Neuronal stem cell (in vitro differentiated cells): ENCODE results near the gene TRIM67.

Experiments
- DNase-seq: peaks from one replicate; pipeline ENCODE4 v3.0.0-alpha.2; 2013; ENCODE audit warnings: low spot score
- H2AFZ ChIP-seq: one replicate; pipeline ENCODE4 v1.6.1; 2013; ENCODE audit warnings: mild to moderate bottlenecking, low read length, inconsistent platforms
- H2AK5ac ChIP-seq: 2 replicates; pipeline ENCODE4 v1.6.1; 2013; ENCODE audit warnings: low read depth, mild to moderate bottlenecking, inconsistent platforms, low read length, moderate library complexity, mixed read lengths
- H2BK120ac ChIP-seq: 2 replicates; pipeline ENCODE4 v1.6.1; 2013; ENCODE audit warnings: low read depth, mild to moderate bottlenecking, inconsistent platforms, low read length, moderate library complexity, mixed read lengths
- H2BK12ac ChIP-seq: one replicate; pipeline ENCODE4 v1.6.1; 2013; ENCODE audit warnings: low read length, inconsistent platforms
- H2BK15ac ChIP-seq: 2 replicates; pipeline ENCODE4 v1.6.1; 2013; ENCODE audit warnings: mild to moderate bottlenecking, low read length, inconsistent platforms, mixed read lengths
- H2BK5ac ChIP-seq: one replicate; pipeline ENCODE4 v1.6.1; 2013; ENCODE audit warnings: inconsistent platforms, mild to moderate bottlenecking, low read length, moderate library complexity
- H3K14ac ChIP-seq: one replicate; pipeline ENCODE4 v1.6.1; 2013; ENCODE audit warnings: low read length, inconsistent platforms
- H3K18ac ChIP-seq: 2 replicates; pipeline ENCODE4 v1.6.1; 2013; ENCODE audit warnings: low read length, inconsistent platforms
- H3K23ac ChIP-seq: 2 replicates; pipeline ENCODE4 v1.6.1; 2013; ENCODE audit warnings: low read depth, mild to moderate bottlenecking, mixed read lengths, low read length, inconsistent platforms; ENCODE audit not compliant: poor library complexity
- H3K27ac ChIP-seq: replicated peaks from 3 replicates; pipeline ENCODE4 v1.5.1; 2013; ENCODE audit warnings: low read length, inconsistent platforms
- H3K27me3 ChIP-seq, 3 experiments: 2 replicates each; pipeline ENCODE4 v1.6.1; 2013; ENCODE audit warnings: low read length in 3 of 3, mild to moderate bottlenecking in 2 of 3, inconsistent platforms in 1 of 3, low read depth in 1 of 3, mixed read lengths in 1 of 3, moderate library complexity in 1 of 3; ENCODE audit not compliant: control insufficient read depth in 3 of 3, insufficient read depth in 3 of 3
- H3K36me3 ChIP-seq, 2 donors: replicated peaks in 1 of 2; 2 replicates each; pipeline ENCODE4 v1.6.1; 2013; ENCODE audit warnings: low read length in 2 of 2; ENCODE audit not compliant: control insufficient read depth in 2 of 2, insufficient read depth in 2 of 2
- H3K4ac ChIP-seq: 2 replicates; pipeline ENCODE4 v1.6.1; 2013; ENCODE audit warnings: inconsistent platforms, mild to moderate bottlenecking, low read length, moderate library complexity
- H3K4me1 ChIP-seq, 2 donors: 1 replicate in 1 of 2; 2 replicates in 1 of 2; pipeline ENCODE4 v1.6.1; 2013; ENCODE audit warnings: low read length in 2 of 2, low read depth in 1 of 2; ENCODE audit not compliant: control insufficient read depth in 2 of 2, insufficient read depth in 1 of 2
- H3K4me2 ChIP-seq: one replicate; pipeline ENCODE4 v1.6.1; 2013; ENCODE audit warnings: mild to moderate bottlenecking, low read length, inconsistent platforms; ENCODE audit not compliant: insufficient read depth, poor library complexity, severe bottlenecking
- H3K4me3 ChIP-seq, 2 donors: 2 replicates each; pipeline ENCODE4 v1.5.1; 2013; ENCODE audit warnings: low read length in 2 of 2, mild to moderate bottlenecking in 2 of 2, inconsistent platforms in 1 of 2, moderate library complexity in 1 of 2
- H3K79me1 ChIP-seq: one replicate; pipeline ENCODE4 v1.6.1; 2013; ENCODE audit warnings: low read depth, mild to moderate bottlenecking, inconsistent platforms, low read length, moderate library complexity
- H3K9ac ChIP-seq: one replicate; pipeline ENCODE4 v1.6.1; 2013; ENCODE audit warnings: mild to moderate bottlenecking, low read depth, low read length, inconsistent platforms; ENCODE audit not compliant: poor library complexity
- H3K9me3 ChIP-seq, 2 donors: replicated peaks in 1 of 2; 2 replicates each; pipeline versions ENCODE3 to v1.6.1; 2013; ENCODE audit warnings: low read length in 2 of 2, mild to moderate bottlenecking in 2 of 2, inconsistent platforms in 1 of 2, low read depth in 1 of 2, mixed read lengths in 1 of 2, moderate library complexity in 1 of 2; ENCODE audit not compliant: control insufficient read depth in 2 of 2, insufficient read depth in 1 of 2
- H4K8ac ChIP-seq: one replicate; pipeline ENCODE4 v1.6.1; 2013; ENCODE audit warnings: low read depth, mild to moderate bottlenecking, inconsistent platforms, low read length, moderate library complexity
- H4K91ac ChIP-seq: one replicate; pipeline ENCODE4 v1.6.1; 2013; ENCODE audit warnings: low read length, low read depth, mild to moderate bottlenecking, inconsistent platforms; ENCODE audit not compliant: poor library complexity
- WGBS, 2 donors: extraction: QIAGEN DNeasy Blood & Tissue Kit; methylation state at CpG; one replicate each; pipeline ENCODE4 v1.1.7; 2013; ENCODE audit warnings: missing lambda C conversion rate in 2 of 2, mixed read lengths in 1 of 2; ENCODE audit not compliant: insufficient read length in 2 of 2, insufficient replicate concordance in 1 of 2; ENCODE audit errors: extremely low coverage in 2 of 2; 5-methylcytosine and 5-hydroxymethylcytosine counted together

TRIM67 gene

GRCh38 chr1:231232870-231233734, 71.2 kb downstream of the TRIM67 start:
- Histone ChIP-seq H3K4me2 (no peak overlapping the region), H2BK5ac (no peak overlapping the region), H2BK12ac (no peak overlapping the region), H3K27ac (no peak overlapping the region), H3K4ac (no peak overlapping the region), H2BK15ac (no peak overlapping the region), H3K9me3 (no peaks in the 10 kb centered on the region), H3K14ac (no peak overlapping the region), H3K4me3 (no peak overlapping the region), H3K4me1 (no peaks in the 10 kb centered on the region), H3K27me3 (no peaks in the 10 kb centered on the region), H4K91ac (no peak overlapping the region), H4K8ac (no peak overlapping the region), H2AK5ac (no peak overlapping the region), H3K79me1 (no peaks in the 10 kb centered on the region), H3K23ac (no peak overlapping the region), H3K9ac (no peak overlapping the region), H3K36me3 (peaks cover 5 to 49% of the 10 kb centered on the region in 2 donors), H3K18ac (no peak overlapping the region), H2BK120ac (no peak overlapping the region), H2AFZ (no peak overlapping the region)
- WGBS, 2 donors = no CpG with 5 or more reads among the region's 14 CpGs
- no peak for DNase-seq

GRCh38 chr1:231233735-231234417, 72.0 kb downstream of the TRIM67 start:
- H2BK5ac ChIP-seq = no peak overlapping the region
- no peak overlapping the region for H3K4ac ChIP-seq
- H3K4me2 ChIP-seq = no peak overlapping the region
- no peak overlapping the region for H2BK120ac ChIP-seq
- H3K4me3 ChIP-seq = no peak overlapping the region
- H3K4me1 ChIP-seq = no peaks in the 10 kb centered on the region
- DNase-seq = no peak
- H2AK5ac ChIP-seq = no peak overlapping the region
- no CpG with 5 or more reads among the region's 8 CpGs for WGBS, 2 donors
- H4K91ac ChIP-seq = no peak overlapping the region
- no peak overlapping the region for H2BK12ac ChIP-seq
- H3K18ac ChIP-seq = no peak overlapping the region
- H3K9me3 ChIP-seq = no peaks in the 10 kb centered on the region
- no peak overlapping the region for H4K8ac ChIP-seq
- H3K36me3 ChIP-seq = peaks cover 10 to 55% of the 10 kb centered on the region in 2 donors
- no peak overlapping the region for H3K27ac ChIP-seq
- no peak overlapping the region for H3K9ac ChIP-seq
- no peak overlapping the region for H2AFZ ChIP-seq
- no peak overlapping the region for H2BK15ac ChIP-seq
- no peak overlapping the region for H3K23ac ChIP-seq
- H3K14ac ChIP-seq = no peak overlapping the region
- no peaks in the 10 kb centered on the region for H3K79me1 ChIP-seq
- no peaks in the 10 kb centered on the region for H3K27me3 ChIP-seq

GRCh38 chr1:231234506-231234905, 72.6 kb downstream of the TRIM67 start:
- Histone ChIP-seq H3K9me3 (no peaks in the 10 kb centered on the region), H3K27me3 (no peaks in the 10 kb centered on the region), H2BK120ac (no peak overlapping the region), H2BK12ac (no peak overlapping the region), H3K36me3 (peaks cover 10 to 54% of the 10 kb centered on the region in 2 donors), H2BK5ac (no peak overlapping the region), H3K79me1 (no peaks in the 10 kb centered on the region), H3K4me1 (no peaks in the 10 kb centered on the region), H3K4ac (no peak overlapping the region), H3K9ac (no peak overlapping the region), H3K27ac (no peak overlapping the region), H3K4me3 (no peak overlapping the region), H2BK15ac (no peak overlapping the region), H3K4me2 (no peak overlapping the region), H2AFZ (no peak overlapping the region), H3K18ac (no peak overlapping the region), H3K23ac (no peak overlapping the region), H4K91ac (no peak overlapping the region), H4K8ac (no peak overlapping the region), H3K14ac (no peak overlapping the region), H2AK5ac (no peak overlapping the region)
- no peak for DNase-seq
- no CpG with 5 or more reads among the region's 3 CpGs for WGBS, 2 donors

DNA sequence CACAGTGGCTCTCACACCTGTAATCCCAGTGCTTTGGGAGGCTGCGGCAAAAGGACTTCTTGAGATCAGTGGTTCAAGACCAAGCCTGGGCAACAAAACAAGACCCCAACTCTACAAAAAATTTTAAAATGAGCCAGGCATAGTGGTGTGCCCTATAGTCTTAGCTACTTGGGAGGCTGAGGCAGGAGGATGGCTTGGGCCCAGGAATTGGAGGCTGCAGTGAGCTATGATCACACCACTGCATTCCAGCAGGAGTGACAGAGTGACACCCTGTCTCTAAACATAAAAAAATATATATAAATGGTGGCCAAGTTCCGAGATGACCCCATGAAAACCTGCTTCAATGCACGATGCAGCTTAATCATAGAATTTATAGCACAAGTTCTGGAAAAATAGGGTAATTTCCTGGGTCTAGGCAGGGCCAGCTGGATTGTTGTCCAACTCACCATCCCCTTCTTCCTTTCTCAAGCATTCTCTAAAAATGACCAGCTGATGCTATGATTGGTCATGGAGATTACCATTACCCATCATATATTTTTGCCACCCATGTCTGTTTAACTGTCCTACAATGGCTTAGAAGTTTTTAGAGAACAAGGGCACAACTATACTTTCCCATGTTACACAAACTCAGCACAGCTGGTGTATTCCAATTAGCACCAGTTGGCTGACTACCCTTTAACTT, 73.8 kb downstream of the TRIM67 start:
- DNase-seq = no peak
- no peak overlapping the region for H3K4ac ChIP-seq
- H3K23ac ChIP-seq = no peak overlapping the region
- H3K4me3 ChIP-seq = no peak overlapping the region
- no peak overlapping the region for H2AK5ac ChIP-seq
- no peaks in the 10 kb centered on the region for H3K9me3 ChIP-seq
- H3K79me1 ChIP-seq = no peaks in the 10 kb centered on the region
- no peaks in the 10 kb centered on the region for H3K27me3 ChIP-seq
- H2AFZ ChIP-seq = no peak overlapping the region
- H3K4me2 ChIP-seq = no peak overlapping the region
- H3K36me3 ChIP-seq = peaks cover 10 to 49% of the 10 kb centered on the region in 2 donors
- no peak overlapping the region for H2BK15ac ChIP-seq
- H3K4me1 ChIP-seq = peaks cover 0 to 3% of the 10 kb centered on the region in 2 donors
- H4K91ac ChIP-seq = no peak overlapping the region
- no peak overlapping the region for H3K18ac ChIP-seq
- H2BK120ac ChIP-seq = no peak overlapping the region
- H3K9ac ChIP-seq = no peak overlapping the region
- no peak overlapping the region for H4K8ac ChIP-seq
- no peak overlapping the region for H3K27ac ChIP-seq
- no peak overlapping the region for H2BK5ac ChIP-seq
- no peak overlapping the region for H2BK12ac ChIP-seq
- WGBS, 2 donors = no CpG with 5 or more reads among the region's 3 CpGs
- no peak overlapping the region for H3K14ac ChIP-seq
